CD1c-positive myeloid dendritic cell (primary cell): ENCODE results near the gene NDP.

Source experiments
- DNase-seq: peaks from one replicate; pipeline ENCODE4 v3.0.0-alpha.2; 2016; ENCODE audit errors: extremely low spot score

The NDP gene, protein sequence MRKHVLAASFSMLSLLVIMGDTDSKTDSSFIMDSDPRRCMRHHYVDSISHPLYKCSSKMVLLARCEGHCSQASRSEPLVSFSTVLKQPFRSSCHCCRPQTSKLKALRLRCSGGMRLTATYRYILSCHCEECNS

DNA sequence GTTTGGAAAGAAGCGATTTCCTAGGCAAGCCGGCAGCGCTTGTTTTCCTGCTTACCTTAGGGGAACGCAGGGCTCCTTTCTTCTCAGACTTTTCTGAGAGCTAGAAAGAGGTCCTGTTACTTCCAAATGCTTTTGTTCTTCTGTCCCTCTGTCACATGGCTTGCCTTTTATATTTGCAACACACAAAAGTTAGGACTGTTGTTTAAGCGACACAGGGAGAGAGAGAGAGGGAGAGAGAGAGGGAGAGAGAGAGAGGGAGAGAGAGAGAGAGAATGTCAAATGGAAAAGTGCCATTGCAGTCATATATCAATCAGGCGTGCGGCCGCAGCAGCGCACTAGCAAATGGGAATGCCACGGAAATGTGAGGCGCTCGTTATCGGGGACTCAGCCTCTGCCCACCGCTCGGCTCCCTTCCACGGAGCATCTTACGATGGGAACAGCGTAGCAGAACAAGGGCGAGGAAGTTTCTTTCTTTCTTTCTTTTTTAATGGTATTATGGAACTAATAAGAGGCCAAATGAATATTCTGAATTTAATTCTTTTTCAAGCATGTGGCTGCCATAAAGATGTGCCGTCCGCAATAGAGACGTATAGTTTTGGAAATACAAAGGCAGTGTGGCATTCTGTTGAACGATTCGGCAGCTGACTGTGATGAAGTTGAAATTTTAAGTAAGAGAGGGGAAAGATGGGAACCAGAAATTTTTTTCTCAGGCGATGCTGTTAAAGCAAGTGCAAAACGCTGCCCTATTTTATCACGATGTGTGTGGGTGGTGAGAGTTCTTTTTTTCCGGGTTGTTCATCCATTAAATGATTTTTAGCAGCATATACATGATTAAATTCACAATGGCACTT, at the start of gene NDP:
NDP (minus strand) TSS at position 142 of the 851 bp plus-strand sequence. CDS start 14,745 bp downstream, outside the sequence.
- no peak for DNase-seq

DNA sequence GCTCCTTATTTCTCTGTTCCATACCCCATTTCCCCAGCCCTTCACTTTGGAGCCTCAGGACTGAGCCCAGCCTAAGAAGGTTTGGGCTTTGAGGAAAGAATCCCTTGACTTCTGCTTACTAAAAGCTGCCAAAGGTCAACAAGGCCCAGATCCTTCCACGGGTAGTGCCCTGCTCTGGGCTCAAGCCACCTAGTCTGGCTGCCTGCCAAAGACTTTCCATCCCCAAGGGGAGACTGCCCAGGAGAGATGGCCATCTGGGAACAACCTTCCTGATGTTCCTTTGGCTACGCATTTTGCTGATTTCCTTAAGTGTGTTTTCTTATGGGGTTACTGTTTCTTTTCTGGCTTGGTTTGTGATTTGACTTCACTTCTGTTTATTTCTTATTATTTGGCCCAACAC, 49.8 kb upstream of the NDP start:
- no peak for DNase-seq

DNA sequence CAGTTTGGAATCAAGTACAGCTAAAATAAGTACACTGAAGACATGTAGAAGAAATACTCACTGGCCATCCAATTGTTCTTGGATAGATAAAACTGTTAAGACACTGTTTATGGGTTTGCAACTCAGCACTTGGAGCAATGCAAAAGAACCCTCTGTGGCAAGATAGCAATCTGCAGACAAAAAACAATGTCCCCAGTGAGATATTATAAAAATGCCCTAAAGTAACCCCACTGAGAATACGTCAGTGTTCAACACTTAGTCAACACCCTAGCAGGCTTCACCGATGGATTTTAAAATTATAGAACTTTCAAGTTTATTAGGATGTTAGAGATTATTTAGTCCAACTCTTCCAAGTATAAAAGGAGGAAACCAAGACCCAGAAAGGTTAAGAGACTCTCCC, 47.5 kb upstream of the NDP start:
- DNase-seq, result no peak

DNA sequence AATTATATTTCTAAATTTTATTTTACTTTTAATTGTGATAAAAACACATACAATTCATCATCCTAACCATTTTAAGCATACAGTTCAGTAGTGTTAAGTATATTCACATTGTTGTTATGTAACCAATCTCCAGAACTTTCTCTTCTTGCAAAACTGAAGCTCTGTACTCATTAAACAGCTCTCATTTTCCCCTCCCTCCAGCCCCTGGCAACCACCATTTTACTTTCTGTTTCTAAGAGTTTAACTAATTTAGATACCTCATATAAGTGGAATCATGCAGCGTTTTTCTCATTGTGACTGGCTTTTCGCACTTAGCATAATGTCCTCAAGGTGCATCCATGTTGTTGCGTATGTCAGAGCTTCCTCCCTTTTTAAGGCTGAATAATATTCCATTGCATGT, 46.7 kb upstream of the NDP start:
- no peak for DNase-seq

DNA sequence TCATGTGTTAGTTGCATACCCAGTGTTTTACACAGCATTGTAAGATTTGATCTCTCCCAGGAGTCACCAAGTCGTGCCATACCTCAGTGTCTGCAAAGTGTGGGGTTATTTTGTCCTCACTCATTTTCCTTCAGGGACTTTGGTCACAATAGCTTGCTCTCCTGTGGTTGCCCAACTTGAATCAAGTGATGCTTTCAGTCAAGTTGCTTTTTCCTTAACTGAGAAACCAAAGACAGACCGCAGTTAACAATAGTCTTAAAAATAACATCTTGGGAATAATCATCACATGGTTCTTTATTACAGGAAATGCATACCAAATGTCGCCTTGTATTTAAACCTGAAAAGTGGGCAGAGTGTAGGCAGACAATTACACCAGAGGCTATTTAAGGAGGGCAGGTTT, 44.5 kb upstream of the NDP start:
- no peak for DNase-seq

DNA sequence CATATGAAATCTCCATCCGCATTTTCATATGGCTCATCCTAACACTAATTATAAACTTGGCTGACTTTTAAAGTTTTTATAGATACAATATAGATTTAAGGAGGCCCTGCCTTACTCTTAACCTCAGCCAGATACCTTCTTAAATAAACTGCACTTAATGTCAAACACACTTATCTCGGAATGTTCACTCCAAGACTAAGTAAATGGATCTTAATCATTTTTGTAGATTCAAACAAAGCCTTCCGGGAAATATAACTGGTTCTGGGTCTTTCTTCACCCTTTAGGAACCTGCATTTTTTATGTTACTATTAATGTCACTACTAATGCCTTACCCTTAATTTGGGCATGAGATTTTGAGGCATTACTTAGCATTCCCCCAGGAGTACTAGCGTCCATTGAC, 43.7 kb upstream of the NDP start:
- DNase-seq, result no peak

DNA sequence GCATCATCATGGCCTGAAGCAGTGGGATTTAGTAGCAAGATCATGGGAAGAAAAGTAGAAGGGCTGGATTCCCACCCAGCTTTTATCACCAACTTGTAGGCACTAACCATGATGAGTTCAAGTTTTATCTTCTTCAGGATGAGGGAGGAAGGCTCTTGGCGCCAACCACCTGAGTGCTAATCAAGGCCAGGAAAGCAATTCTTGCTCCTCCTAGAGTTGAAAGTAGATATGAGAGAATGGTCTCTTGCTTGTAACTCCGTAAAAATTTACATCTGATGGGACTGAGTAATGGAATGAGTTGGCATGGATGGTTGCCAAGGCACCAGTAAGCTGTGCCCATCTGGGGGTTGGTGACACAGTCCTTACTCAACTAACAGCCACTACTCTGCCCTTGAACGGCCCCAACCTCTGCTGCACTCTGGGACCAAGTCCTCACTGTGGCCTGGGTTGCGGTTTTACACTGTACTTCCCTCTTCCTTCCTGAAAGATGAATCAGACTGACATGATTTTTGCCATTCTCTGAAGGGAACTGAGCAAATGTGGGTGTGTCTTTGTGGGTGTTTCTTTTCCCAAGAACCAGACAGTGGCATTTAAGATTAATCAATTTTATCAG, 39.4 kb upstream of the NDP start:
- DNase-seq, result peak; percentile 87

DNA sequence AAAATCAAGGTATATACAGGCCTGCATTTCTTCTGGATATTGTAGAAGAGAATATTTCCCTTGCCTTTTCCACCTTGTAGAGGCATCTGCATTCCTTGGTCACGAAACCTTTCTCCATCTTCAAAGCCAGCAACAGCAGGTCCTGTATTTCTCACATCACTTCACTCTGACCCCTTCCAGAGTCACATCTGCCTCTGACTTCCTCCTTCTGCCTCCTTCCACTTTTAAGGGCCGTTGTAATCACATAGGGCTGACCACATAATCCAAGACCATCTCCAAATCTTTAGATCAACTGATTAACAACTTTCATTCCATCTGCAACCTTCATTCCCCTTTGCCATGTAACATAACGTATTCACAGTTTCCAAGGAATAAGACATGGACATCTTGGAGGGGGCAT, 38.3 kb upstream of the NDP start:
- DNase-seq, result peak; percentile 38

DNA sequence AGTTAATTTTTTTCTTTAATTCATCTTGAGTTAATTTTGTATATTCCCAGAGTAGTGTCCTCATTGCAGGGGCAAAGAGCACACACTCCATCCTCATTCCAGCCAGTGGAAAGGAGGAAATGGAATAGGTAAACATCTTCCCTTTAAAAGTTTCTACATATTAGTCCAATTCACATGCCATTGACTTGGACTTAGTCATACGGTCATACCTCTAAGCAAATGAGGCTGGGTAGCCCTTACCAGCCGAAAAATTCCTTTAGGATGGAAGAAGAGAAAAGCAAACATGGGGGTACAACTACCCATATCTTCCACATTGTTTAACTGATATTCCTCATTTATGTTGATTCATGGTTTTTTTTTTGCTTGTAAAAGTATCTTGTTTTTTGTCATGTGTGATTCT, 37.4 kb upstream of the NDP start:
- no peak for DNase-seq

DNA sequence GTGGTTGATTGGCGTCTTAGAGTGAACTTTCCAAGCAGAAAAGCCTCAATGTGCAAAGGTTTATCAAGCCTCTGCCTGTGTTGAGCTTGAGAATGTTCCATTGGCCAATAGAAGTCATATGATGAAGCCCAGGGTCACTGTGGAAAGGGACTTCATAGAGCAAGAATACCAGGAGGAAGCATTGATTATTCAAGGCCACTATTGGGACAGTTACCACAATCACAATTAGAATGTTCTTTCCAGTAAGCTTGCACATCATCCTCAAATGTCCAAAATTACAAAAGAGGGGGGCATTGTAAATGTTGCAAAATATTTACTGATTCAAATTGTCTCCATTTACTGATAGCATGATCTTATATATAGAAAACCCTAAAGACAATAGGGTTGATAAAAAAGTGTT, 32.9 kb upstream of the NDP start:
- no peak for DNase-seq

DNA sequence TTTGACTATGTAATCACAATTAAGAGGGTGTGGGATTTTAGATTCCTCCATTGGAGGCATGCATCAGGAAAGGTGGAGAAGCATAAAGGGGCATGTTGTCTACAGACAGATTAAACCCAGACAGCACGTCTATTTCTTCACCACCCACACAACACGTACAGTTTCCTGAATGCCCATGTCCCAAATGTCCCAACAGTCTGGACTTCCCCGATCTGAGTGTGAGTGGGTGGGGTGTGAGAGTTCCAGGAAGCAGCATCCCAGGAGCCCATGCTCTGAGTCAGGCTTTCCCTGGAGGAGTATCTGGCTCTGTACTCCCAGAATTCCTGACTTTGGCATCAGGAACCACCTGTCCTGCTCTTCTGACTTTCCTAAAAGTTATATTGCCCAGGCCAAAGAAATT, 30.8 kb upstream of the NDP start:
- peak; percentile 68 for DNase-seq

DNA sequence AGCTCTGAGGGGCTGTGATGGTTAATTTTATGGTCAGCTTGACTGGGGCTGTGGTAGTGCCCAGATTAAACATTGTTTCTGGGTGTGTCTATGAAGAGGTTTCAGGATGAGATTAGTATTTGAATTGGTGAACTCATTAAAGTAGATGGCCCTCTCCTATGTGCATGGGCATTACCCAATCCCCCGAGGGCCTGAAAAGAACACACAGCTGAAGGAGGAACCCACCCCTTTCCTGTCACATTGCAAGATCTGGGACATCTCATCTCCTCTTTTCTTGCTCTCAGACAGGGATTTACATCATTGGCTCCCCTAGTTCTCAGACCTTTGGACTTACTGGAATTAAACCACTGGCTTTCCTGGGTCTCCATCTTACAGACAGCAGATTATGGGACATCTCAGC, 29.4 kb upstream of the NDP start:
- no peak for DNase-seq

DNA sequence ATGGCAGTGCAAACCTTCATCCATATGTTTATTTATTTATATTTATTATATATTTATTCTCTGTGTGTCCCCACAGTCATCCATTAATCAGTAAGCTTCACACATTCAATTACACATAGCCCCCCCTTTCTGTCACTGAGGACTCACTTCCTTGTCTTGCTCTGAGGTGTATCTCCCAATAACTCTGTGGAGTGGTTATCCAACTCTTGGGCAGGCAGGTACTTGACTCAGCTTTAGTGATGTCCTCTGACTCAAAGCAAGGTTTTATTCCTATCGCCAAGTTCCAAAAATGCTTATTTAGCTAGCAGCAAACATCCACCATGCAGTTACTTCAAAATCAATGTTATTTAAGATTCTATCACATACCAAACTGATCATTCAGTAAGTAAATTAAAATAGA, 25.2 kb upstream of the NDP start:
- no peak for DNase-seq

DNA sequence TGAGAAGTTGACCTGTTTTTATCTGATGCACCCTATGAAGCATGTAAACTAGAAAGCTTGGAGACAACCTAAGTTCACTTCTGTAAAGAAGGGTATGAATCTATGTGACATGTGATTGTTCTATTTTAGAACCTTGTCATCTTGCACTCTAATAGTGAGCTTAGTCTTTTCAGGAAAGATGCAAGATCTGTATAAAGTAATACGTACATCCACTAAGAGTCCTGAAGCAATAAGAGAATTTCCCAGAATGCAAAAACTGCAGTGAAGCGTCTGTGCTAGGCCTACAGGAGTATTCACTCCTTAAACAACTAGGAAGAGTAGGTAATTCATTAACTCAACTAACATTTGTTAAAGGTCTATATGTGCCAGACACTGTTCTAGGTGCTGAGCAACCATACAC, 23.3 kb upstream of the NDP start:
- DNase-seq, result no peak

DNA sequence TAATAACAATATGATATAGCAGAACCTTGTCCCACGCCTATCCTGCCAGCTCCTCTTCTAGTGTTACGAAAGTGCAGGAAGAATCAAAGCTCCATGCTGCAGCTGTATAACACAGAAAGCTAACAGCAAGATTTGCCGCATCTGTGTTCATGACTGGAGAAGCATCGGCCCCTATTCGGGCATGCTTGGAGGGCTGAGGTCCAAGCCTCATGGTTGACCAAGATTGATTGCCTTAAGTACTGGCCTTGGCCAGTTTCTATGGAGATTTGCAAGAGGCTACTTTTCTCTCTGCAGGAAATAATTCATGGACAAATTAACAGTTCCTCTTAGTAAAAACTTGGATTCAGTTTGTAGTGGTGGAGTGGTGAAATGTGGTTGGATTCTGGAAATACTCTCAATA, 12.9 kb upstream of the NDP start:
- DNase-seq, result no peak

DNA sequence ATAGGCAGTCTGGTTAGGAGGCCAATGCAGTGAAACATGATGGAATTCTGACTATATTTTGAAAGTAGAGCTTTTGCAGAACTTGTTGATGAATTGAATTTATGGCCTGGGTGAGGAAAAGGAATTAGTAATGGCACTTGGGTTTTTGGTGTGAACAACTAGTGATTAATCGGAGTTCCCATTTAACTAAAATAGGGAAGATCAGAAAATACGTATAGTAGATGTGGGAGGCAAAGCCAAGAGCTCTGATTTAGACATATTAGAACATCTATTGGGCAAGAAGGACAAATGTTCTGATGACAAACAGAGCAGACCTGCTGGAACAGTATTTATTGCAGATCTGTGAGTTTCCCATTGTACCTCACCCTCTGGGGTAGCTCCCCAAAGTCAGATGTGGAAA, 12.3 kb upstream of the NDP start:
- DNase-seq, result peak; percentile 68

DNA sequence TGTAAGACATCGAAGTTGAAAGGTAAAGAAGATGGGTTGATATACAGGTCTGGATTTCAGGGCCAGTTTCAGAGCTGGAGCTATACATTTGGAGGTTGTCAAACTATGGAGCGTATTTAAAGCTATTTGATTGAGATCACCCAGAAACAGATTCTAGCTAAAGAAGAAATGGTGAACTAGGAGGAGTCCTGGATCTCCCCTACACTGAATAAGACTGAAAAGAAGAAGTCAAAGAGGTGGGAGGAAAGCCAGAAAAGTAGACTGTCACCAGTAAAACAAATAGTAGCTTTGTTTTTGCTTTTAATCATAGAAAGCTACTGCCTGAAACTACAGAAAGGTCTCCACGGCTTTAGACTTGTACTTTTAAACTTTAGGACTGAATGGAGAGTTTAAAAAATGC, 5.0 kb upstream of the NDP start:
- peak; percentile 35 for DNase-seq

DNA sequence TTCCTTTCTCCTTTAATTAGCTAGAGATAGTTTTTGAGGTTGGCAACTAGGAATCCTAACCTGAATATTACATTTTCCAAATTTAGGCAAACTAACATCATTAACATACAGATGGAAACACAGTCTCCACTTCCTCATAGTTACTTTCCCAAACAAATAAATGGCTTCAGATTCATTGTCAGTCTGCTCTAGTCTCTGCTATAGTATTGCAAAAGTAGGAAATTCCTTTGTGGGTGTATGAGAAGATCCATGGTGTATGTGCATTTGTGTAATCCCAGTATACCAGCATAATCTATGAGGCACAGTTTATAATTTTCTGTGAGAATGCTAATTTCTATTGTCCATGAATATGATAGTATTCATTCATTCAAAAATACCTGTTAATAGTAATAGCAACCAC, 3.0 kb upstream of the NDP start:
- peak; percentile 58 for DNase-seq

DNA sequence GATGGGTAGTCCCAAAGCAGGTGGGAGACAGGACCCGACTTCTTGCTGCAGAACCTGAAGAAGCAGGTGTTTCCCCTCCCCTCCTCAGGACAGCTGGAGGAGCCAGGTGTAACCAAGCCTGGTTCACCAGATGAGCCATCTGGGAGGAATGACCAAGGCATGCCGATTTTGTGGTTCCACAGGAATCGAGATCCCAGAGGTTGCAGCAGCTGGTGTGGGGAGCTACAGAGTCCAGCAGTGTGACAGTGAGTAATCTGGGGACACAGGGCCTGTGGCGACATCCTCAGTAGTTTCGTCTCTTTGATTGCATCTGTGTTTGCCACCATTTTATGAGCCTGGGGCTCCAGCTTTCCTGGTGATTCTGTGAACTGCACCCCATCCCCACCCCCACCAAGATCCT, 2.6 kb upstream of the NDP start:
- DNase-seq, result peak; percentile 32

DNA sequence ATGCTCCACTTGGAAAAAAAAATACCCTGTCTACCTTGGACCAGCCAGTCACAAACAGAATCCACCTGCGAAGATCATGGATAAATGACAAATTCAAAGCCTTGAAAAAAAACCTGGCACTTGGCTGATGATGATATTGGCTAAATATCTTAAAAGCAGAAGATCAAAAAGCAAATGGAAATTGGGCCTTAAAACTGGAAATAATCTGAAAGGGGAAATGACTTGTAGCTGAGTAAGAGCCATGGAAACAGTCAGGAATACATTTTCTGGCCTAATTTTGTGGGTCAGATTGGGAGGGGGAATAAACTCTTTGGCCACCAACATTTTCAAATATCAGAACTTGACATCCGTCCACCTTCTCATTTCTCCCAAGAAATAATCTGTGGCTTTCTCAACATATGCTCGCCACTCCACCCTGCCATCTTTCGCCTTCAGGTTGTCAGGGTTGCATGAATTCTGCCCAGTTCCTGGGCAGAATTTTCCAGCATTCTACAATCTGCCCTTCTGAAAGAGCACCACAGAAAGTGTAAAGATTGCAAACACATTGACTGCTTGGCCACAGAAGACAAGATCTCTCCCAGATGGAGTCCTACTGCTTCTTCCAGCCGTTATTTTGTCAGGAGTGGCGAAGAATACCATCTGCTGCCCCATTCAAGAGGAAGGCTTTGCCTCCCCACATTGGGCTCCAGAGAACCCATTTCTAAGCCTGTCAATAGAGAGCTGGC, 1.7 kb upstream of the NDP start:
- peak; percentile 55 for DNase-seq

DNA sequence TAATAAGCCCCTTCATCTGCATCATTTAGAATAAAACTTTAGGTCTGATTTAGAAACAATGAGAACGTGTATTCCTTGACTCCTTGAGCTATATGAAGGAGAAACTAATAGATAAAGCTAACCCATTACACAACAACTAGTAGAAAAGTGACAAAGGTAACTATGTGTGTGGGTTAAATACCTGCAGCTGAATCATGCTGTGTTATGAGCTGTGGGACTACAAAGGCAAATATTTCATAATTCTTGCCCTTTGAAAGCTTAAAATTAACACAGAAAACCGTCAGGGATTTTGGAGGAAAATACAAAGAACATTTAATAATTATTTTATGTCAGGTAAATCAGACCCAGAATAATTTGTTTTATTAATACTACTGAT, 898 bp upstream of the NDP start:
- no peak for DNase-seq
